Esophagus squamous epithelium (tissue), 5 donors: ENCODE measurements around the gene AFF4. TPM values are rescaled to one million over a fixed set of nuclear protein-coding genes. Genes with fewer than 3 reads are reported as not detected.

Experiments used
- DNase-seq: peaks from one replicate; lab custom pipeline; 2025; lab: John Stamatoyannopoulos, UW
- H3K27ac ChIP-seq, 4 donors: fragments of 200-600 bp; sonication (generic); one replicate each; pipeline ENCODE4 v1.5.1; 2016 to 2019; ENCODE audit warnings: mild to moderate bottlenecking in 1 of 4
- H3K27me3 ChIP-seq, 4 donors: fragments of 200-600 bp; sonication (generic); 1 replicate in 3 of 4; 2 replicates in 1 of 4; pipeline versions ENCODE4 v1.5.1 to v1.6.0; 2017 to 2021; ENCODE audit warnings: antibody characterized with exemption in 1 of 4
- H3K36me3 ChIP-seq, 3 donors: fragments of 200-600 bp; sonication (generic); one replicate each; pipeline ENCODE4 v1.5.1; 2016 to 2019
- H3K4me1 ChIP-seq, 3 donors: fragments of 200-600 bp; sonication (generic); one replicate each; pipeline ENCODE4 v1.5.1; 2017 to 2019
- H3K4me3 ChIP-seq, 4 donors: fragments of 200-600 bp; sonication (generic); 1 replicate in 3 of 4; 2 replicates in 1 of 4; pipeline ENCODE4 v1.5.1; 2016 to 2019; ENCODE audit warnings: mild to moderate bottlenecking in 2 of 4, moderate library complexity in 1 of 4
- H3K9me3 ChIP-seq, 3 donors: fragments of 200-600 bp; sonication (generic); one replicate each; pipeline ENCODE4 v1.5.1; 2016 to 2019
- POLR2A ChIP-seq, 4 donors: fragments of 450-650 bp; IDR thresholded peaks; one replicate each; pipeline ENCODE4 v1.6.1; 2017; ENCODE audit warnings: antibody characterized with exemption in 4 of 4, mild to moderate bottlenecking in 4 of 4, moderate library complexity in 3 of 4
- WGBS, 2 donors: methylation state at CpG; one replicate each; pipeline ENCODE4 v1.1.5; 2018; 5-methylcytosine and 5-hydroxymethylcytosine counted together
- intact Hi-C: fragments of 100-400 bp; cut with DNase I; formaldehyde crosslinking; loops from one replicate; pipeline ENCODE4 v1.15.0; 2022
- total RNA-seq, 4 donors: library from RNA; depleted of rRNA; stranded (reverse); fragments of >200 nt; gene quantifications; one replicate each; pipeline ENCODE4 v1.1.0, GENCODE V29; 2016
- TF ChIP-seq, protein P1 (sequence below), 6 experiments: fragments of 450-650 bp in 4 of 6; fragments of 200-600 bp in 2 of 6; sonication (generic) in 2 of 6; IDR thresholded peaks; one replicate each; pipeline ENCODE4 v1.5.1; 2016 to 2019; ENCODE audit warnings: antibody characterized with exemption in 6 of 6, mild to moderate bottlenecking in 4 of 6, moderate library complexity in 4 of 6
- donor health status: DM: yes; HTN: yes; CAD: no.

The AFF4 gene
- total RNA-seq, 4 donors from 2014 or later, result 35.1 to 69.2 (median 64.0) TPM

DNA sequence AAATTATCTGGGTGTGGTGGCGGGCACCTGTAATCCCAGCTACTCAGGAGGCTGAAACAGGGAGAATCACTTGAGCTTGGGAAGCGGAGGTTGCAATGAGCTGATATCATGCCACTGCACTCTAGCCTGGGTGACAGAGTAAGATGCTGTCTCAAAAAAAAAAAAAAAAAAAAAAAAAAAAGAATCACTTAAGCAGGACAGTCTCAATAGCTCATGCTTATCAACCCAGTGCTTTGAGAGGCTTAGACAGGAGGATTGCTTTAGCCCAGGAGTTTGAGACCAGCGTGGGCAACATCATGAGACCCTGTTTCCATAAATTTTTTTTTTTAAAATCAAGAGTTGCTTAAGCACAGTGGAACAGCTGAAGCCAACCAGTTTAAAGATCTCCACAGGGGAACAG, 47.3 kb downstream of the AFF4 start:
- H3K27ac ChIP-seq, result no peak overlapping the region
- H3K36me3 ChIP-seq, result peaks cover 3 to 90% (median 8%) of the 10 kb centered on the region in 3 donors

DNA sequence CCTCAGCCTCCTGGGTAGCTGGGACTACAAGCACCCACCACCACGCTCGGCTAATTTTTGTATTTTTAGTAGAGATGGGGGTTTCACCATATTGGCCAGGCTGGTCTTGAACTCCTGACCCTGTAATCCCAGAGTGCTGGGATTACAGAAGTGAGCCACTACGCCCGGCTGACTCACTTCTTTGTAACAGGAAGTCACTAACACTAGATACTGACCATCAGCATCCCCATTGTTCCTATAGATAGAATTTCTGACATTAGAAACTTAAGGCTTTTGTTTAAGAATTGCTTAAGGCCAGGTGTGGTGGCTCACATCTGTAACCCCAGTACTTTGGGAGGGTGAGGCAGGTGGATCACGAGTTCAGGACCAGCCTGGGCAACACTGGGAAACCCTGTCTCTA, 47.8 kb downstream of the AFF4 start:
- 76 to 93% methylated on average over 3 to 5 of the region's 5 CpGs for WGBS, 2 donors
- Histone ChIP-seq H3K4me3 (no peak overlapping the region), H3K4me1 (no peaks in the 10 kb centered on the region), H3K36me3 (peaks cover 3 to 90% (median 5%) of the 10 kb centered on the region in 3 donors), H3K27ac (no peak overlapping the region), H3K9me3 (no peaks in the 10 kb centered on the region), H3K27me3 (no peaks in the 10 kb centered on the region)
- TF ChIP-seq POLR2A (IDR thresholded peaks at IDR 0.05), result no peak
- TF ChIP-seq, protein P1, sequence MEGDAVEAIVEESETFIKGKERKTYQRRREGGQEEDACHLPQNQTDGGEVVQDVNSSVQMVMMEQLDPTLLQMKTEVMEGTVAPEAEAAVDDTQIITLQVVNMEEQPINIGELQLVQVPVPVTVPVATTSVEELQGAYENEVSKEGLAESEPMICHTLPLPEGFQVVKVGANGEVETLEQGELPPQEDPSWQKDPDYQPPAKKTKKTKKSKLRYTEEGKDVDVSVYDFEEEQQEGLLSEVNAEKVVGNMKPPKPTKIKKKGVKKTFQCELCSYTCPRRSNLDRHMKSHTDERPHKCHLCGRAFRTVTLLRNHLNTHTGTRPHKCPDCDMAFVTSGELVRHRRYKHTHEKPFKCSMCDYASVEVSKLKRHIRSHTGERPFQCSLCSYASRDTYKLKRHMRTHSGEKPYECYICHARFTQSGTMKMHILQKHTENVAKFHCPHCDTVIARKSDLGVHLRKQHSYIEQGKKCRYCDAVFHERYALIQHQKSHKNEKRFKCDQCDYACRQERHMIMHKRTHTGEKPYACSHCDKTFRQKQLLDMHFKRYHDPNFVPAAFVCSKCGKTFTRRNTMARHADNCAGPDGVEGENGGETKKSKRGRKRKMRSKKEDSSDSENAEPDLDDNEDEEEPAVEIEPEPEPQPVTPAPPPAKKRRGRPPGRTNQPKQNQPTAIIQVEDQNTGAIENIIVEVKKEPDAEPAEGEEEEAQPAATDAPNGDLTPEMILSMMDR (IDR thresholded peaks at IDR 0.05), result no peak
- no peak for DNase-seq
- intact Hi-C loops, result no loop called here

More for the DNA sequence above, 47.3 kb downstream of the AFF4 start:
- H3K4me1 ChIP-seq, result no peaks in the 10 kb centered on the region
- WGBS, 2 donors, result 100% methylated on average over 2 of the region's 3 CpGs
- no peak for DNase-seq
- TF ChIP-seq, protein P1 (IDR thresholded peaks at IDR 0.05), result no peak
- no peak for TF ChIP-seq POLR2A (IDR thresholded peaks at IDR 0.05)
- no peaks in the 10 kb centered on the region for H3K27me3 ChIP-seq
- intact Hi-C loops, result no loop called here
- H3K9me3 ChIP-seq, result no peaks in the 10 kb centered on the region
- no peak overlapping the region for H3K4me3 ChIP-seq

DNA sequence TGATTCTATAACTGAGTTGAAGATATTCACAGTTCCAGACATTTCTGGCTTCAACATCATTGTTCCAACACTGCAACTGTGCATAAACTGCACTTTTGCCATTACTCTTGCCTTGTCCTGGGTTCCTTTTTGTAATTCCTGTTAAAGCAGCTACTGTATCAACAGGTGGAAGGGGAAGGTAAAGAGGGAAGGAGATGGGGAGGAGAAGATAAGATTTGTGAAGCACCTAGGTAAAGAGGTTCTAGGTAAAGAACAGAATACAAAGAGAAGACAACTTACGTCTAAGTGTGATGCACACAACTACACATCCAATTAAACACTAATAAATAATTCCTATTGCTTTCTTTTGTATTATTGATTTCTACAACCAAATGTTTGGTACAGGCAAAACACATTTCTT, 53.7 kb downstream of the AFF4 start:
- H3K27me3 ChIP-seq, result no peaks in the 10 kb centered on the region
- TF ChIP-seq, protein P1 (IDR thresholded peaks at IDR 0.05), result no peak
- TF ChIP-seq POLR2A (IDR thresholded peaks at IDR 0.05), result no peak
- WGBS, 2 donors, result 82 to 96% methylated on average over 1 of the region's 1 CpG
- intact Hi-C loops, result no loop called here
- DNase-seq, result no peak
- H3K27ac ChIP-seq, result no peak overlapping the region
- no peaks in the 10 kb centered on the region for H3K9me3 ChIP-seq
- H3K4me1 ChIP-seq, result no peaks in the 10 kb centered on the region
- no peak overlapping the region for H3K4me3 ChIP-seq
- peaks cover 0 to 72% (median 3%) of the 10 kb centered on the region in 3 donors for H3K36me3 ChIP-seq

DNA sequence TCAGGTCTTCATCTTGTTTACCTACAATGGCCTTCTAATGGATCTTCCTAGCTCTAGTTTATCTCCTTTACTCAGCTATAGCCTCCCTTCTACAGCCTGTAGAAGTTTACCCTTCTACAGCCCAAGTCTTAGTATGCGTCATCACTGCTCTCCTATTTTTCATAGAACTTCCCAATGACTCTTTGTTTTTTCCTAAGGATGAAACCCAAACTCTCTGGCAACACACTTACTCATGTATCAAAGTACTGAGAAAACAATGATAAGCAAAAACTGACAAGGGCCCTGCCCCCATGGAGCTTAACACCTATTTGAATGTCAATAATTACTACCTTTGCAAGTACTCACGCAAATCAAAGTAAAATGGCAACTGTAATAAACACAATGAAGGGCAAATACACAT, 56.3 kb downstream of the AFF4 start:
- no peak overlapping the region for H3K27ac ChIP-seq
- no peak for DNase-seq
- H3K36me3 ChIP-seq, result peaks cover 0 to 71% (median 11%) of the 10 kb centered on the region in 3 donors
- no peaks in the 10 kb centered on the region for H3K27me3 ChIP-seq
- TF ChIP-seq POLR2A (IDR thresholded peaks at IDR 0.05), result no peak
- TF ChIP-seq, protein P1 (IDR thresholded peaks at IDR 0.05), result no peak
- H3K4me3 ChIP-seq, result no peak overlapping the region
- H3K9me3 ChIP-seq, result no peaks in the 10 kb centered on the region
- H3K4me1 ChIP-seq, result no peaks in the 10 kb centered on the region
- WGBS, 2 donors, result 89 to 100% methylated on average over 2 of the region's 2 CpGs
- intact Hi-C loops, result no loop called here

DNA sequence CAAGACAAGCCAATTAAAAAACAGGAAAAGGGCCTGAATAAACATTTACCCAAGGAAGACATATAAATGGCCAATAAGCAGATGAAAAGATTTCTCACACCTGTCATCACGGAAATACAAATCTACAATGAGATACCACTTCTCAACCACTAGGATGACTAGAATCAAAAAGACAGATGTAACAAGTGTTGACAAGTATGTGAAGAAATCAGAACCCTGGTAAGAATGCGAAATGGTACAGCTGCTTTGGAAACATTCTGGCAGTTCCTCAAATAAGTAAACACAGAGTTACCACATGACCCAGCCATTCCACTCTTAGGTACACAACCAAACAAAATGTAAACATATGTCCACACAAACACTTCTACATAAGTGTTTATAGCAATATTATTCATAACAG, 57.5 kb downstream of the AFF4 start:
- Histone ChIP-seq H3K36me3 (peaks cover 0 to 71% (median 14%) of the 10 kb centered on the region in 3 donors), H3K4me3 (no peak overlapping the region), H3K27ac (no peak overlapping the region), H3K27me3 (no peaks in the 10 kb centered on the region), H3K9me3 (no peaks in the 10 kb centered on the region), H3K4me1 (no peaks in the 10 kb centered on the region)
- TF ChIP-seq POLR2A (IDR thresholded peaks at IDR 0.05), result no peak
- TF ChIP-seq, protein P1 (IDR thresholded peaks at IDR 0.05), result peak in 1 of 6 experiments; percentile 41
- intact Hi-C loops, result no loop called here
- WGBS, 2 donors, result 48 to 62% methylated on average over 2 of the region's 2 CpGs
- no peak for DNase-seq
